Heart right ventricle (tissue), 16 donors: ENCODE data around the gene DNTTIP2. TPM values are rescaled to one million over a fixed set of nuclear protein-coding genes. Genes with fewer than 3 reads are reported as not detected.

ENCODE experiments used
- ATAC-seq, 8 donors: fragments of 200-7000 bp; cut with Tn5 transposase; one replicate each; pipeline ENCODE4 v1.9.1; 2020; ENCODE audit warnings: mild to moderate bottlenecking in 8 of 8, moderate library complexity in 8 of 8, moderate number of reproducible peaks in 1 of 8
- DNase-seq, 2 donors: peaks; one replicate each; pipeline ENCODE4 v3.0.0-alpha.2; 2020
- H3K27ac ChIP-seq, 10 donors: fragments of 200-600 bp; sonication (generic) in 2 of 10; one replicate each; pipeline versions ENCODE4 v1.5.0 to v1.8.0; 2020 to 2022; ENCODE audit warnings: mild to moderate bottlenecking in 3 of 10
- H3K27me3 ChIP-seq, 7 donors: fragments of 200-600 bp; one replicate each; pipeline ENCODE4 v1.8.0; 2021 to 2022; ENCODE audit warnings: mild to moderate bottlenecking in 2 of 7
- H3K36me3 ChIP-seq, 9 donors: fragments of 200-600 bp; sonication (generic) in 1 of 9; one replicate each; pipeline versions ENCODE4 v1.5.0 to v1.8.0; 2020 to 2022; ENCODE audit warnings: mild to moderate bottlenecking in 2 of 9
- H3K4me1 ChIP-seq, 9 donors: fragments of 200-600 bp; sonication (generic) in 1 of 9; one replicate each; pipeline versions ENCODE4 v1.5.0 to v1.8.0; 2020 to 2022; ENCODE audit warnings: mild to moderate bottlenecking in 4 of 9
- H3K4me3 ChIP-seq, 10 donors: fragments of 200-600 bp; sonication (generic) in 2 of 10; one replicate each; pipeline versions ENCODE4 v1.5.0 to v1.8.0; 2020 to 2022; ENCODE audit warnings: mild to moderate bottlenecking in 7 of 10, moderate library complexity in 2 of 10
- H3K9me3 ChIP-seq, 11 donors: fragments of 200-600 bp in 10 of 11; sonication (generic) in 2 of 11; one replicate each; pipeline versions ENCODE4 v1.5.0 to v1.8.0; 2013 to 2022; ENCODE audit warnings: mild to moderate bottlenecking in 2 of 11, control low read depth in 1 of 11, moderate library complexity in 1 of 11
- WGBS, 2 donors: extraction: QIAGEN DNeasy Blood & Tissue Kit; methylation state at CpG; one replicate each; pipeline ENCODE4 v1.1.7; 2013; ENCODE audit warnings: inconsistent platforms in 1 of 2; 5-methylcytosine and 5-hydroxymethylcytosine counted together
- intact Hi-C, 10 donors: fragments of 100-400 bp; cut with DNase I; formaldehyde crosslinking; loops; one replicate each; pipeline versions ENCODE4 v1.11.1 to v1.14.2; 2022
- polyA plus RNA-seq, 2 donors: library from polyadenylated mRNA; stranded (reverse); fragments of 200-250 nt; gene quantifications; one replicate each; pipeline ENCODE4 v1.2.3, GENCODE V29; 2013
- total RNA-seq, 10 donors: library from RNA; stranded (reverse); fragmentation: NEBNext Ultra II Directional in 3 of 10; extraction: Animal tissue kit (Norgen Biotek cat#: 25700) in 3 of 10; gene quantifications; one replicate each; pipeline versions ENCODE4 v1.2.1 to v1.2.4, GENCODE V29; 2021 to 2023
- TF ChIP-seq, protein P1 (sequence below), 9 donors: fragments of 200-600 bp; sonication (generic) in 2 of 9; IDR thresholded peaks; one replicate each; pipeline versions ENCODE4 v1.5.0 to v1.8.0; 2021 to 2022; ENCODE audit warnings: antibody characterized with exemption in 9 of 9, mild to moderate bottlenecking in 5 of 9, moderate library complexity in 1 of 9
- donor health status: Arrhythmogenic right ventricular cardiomyopathy.
- donor health status: ischemic (EF 13 %, LVEDD 7.1; RV severe dilation, severe dysfunction).
- donor health status: healthy with polysubstance abuse.
- donor health status: DM: no; HTN: yes; CAD: no.
- donor health status: DM: no; HTN: no; CAD: no.
- donor health status: ischemic (EF 25% LVEDD 6.9; RV normal size, moderate dysfunction).
- donor health status: ischemic (EF 25% LVEDD 5.7; RV mildly dilated, moderate dysfunction).
- donor health status: healthy.
- donor health status: DM: yes; HTN: yes; CAD: no.
- donor health status: Ischemic cardiomyopathy.
- donor health status: ischemic (EF 35%, LVEDD 5.7; RV mildly dilated, moderate dysfunction).
- donor health status: nonischemic (EF 11% LVEDD 7.7; RV severe dilation, severe dysfunction).
- donor health status: DM: yes; HTN: yes; CAD: no.
- donor health status: PGD.
- donor health status: ischemic (EF 29% LVEDD 5.4; RV normal size, mild dysfunction).
- donor health status: nonischemic (EF 23%, LVEDD 6.1; RV moderate dilation, normal function).

DNTTIP2 gene
- total and polyA plus RNA-seq, 12 donors = 33.9 to 64.7 (median 41.7) TPM

DNA sequence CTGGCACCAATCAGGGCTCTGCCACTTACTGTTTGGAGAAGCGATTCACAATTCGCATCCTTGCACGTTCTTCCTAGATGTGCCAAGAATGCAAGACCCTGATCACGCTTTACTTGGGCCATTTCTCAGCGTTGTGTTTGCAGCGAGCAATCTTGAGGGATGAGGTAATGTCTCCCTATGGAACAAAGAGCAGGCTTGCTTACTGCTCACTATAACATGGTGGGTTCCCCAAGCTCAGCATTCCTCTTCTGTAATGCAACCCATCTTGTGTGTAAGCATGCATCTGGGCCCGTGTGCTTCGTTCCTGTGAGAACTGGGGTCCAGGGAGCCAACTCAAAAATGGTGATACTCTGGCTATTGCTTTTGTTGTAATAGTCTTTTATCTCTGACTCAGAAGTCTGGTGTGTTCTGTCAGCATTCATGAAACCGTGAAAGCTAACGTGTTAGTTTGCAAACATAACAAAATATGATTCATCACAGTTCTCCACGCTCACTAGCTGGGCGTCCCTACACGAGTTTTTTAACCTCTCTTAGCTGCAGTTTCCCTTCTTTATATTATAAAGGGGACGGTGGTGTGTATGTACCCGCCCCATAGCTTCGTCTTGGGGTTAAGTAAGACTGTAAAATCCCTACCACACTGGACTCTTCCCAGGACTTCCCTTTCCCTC, 33.3 kb downstream of the DNTTIP2 start:
- peak in 5 of 8 donors; percentile 0 to 1 (median 0) for ATAC-seq
- no peaks in the 10 kb centered on the region for H3K27me3 ChIP-seq
- DNase-seq = peak in 1 of 2 donors; percentile 10
- H3K27ac ChIP-seq = peak overlapping the region; percentile 86 to 98 (median 96)
- intact Hi-C loops = loop anchor here (2.0 to 10.0 kb wide), 13 partner anchors 211 to 543 kb away; partner anchors contain the start of genes DR1 (in 2 of the 10) and FNBP1L (in 2 of the 10)
- peaks cover 0 to 5% (median 0%) of the 10 kb centered on the region in 9 donors for H3K36me3 ChIP-seq
- H3K4me1 ChIP-seq = peaks cover 4 to 36% (median 30%) of the 10 kb centered on the region in 9 donors
- peaks cover 0 to 7% (median 0%) of the 10 kb centered on the region in 11 donors for H3K9me3 ChIP-seq
- peak overlapping the region; percentile 69 to 93 (median 86) for H3K4me3 ChIP-seq
- 29 to 38% methylated on average over 16 of the region's 16 CpGs for WGBS, 2 donors
- TF ChIP-seq, protein P1, sequence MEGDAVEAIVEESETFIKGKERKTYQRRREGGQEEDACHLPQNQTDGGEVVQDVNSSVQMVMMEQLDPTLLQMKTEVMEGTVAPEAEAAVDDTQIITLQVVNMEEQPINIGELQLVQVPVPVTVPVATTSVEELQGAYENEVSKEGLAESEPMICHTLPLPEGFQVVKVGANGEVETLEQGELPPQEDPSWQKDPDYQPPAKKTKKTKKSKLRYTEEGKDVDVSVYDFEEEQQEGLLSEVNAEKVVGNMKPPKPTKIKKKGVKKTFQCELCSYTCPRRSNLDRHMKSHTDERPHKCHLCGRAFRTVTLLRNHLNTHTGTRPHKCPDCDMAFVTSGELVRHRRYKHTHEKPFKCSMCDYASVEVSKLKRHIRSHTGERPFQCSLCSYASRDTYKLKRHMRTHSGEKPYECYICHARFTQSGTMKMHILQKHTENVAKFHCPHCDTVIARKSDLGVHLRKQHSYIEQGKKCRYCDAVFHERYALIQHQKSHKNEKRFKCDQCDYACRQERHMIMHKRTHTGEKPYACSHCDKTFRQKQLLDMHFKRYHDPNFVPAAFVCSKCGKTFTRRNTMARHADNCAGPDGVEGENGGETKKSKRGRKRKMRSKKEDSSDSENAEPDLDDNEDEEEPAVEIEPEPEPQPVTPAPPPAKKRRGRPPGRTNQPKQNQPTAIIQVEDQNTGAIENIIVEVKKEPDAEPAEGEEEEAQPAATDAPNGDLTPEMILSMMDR (IDR thresholded peaks at IDR 0.05) = no peak

DNA sequence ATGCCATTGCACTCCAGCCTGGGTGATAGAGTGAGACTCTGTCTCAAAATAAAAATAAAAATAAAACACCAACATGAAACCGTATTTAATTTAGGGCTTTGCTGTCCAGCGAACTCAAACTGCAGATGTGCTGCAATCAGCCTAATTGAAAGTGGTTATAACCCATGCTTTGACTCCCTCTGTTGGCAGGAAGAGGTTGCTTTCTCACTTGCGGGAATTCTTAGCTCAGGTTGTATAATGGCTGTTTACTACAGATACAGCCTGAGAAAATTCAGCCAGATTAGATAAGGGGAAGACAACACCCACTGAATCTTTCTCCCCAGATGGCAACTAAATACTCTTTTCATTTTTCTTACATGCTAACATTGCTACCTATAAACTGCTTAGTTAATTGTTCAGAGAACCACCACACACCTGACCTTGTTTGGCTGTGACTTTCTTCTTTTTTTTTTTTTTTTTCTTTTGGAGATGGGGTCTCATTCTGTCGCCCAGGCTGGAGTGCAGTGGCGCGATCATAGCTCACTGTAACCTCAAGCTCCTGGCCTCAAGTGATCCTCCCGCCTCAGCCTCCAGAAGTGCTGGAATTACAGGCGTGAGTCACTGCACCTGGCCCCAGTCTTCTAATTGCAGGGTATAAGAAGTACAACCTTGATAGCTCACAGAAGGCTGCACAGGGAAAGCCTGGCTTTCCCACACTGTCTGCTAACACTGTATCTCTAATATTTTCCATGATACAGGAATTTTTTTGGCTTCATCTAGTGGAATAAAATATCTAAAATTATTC, 34.6 kb downstream of the DNTTIP2 start:
- DNase-seq (peak in 1 of 2 donors; percentile 62), ATAC-seq (peak in 1 of 8 donors; percentile 23)
- H3K27me3 ChIP-seq = no peaks in the 10 kb centered on the region
- H3K9me3 ChIP-seq = no peaks in the 10 kb centered on the region
- TF ChIP-seq, protein P1 (IDR thresholded peaks at IDR 0.05) = peak; percentile 61 to 87 (median 73)
- 50 to 51% methylated on average over 8 of the region's 8 CpGs for WGBS, 2 donors
- H3K4me1 ChIP-seq = peaks cover 4 to 40% (median 30%) of the 10 kb centered on the region in 9 donors
- no peak overlapping the region for H3K4me3 ChIP-seq
- intact Hi-C loops = loop anchor here (2.0 to 10.0 kb wide), 14 partner anchors 37 to 542 kb away; partner anchors contain the start of genes DR1 (in 2 of the 10) and FNBP1L (in 2 of the 10)
- H3K27ac ChIP-seq = peak overlapping the region in 5 of 10 donors; percentile 3 to 98 (median 45)
- H3K36me3 ChIP-seq = peaks cover 0 to 12% (median 0%) of the 10 kb centered on the region in 9 donors

DNA sequence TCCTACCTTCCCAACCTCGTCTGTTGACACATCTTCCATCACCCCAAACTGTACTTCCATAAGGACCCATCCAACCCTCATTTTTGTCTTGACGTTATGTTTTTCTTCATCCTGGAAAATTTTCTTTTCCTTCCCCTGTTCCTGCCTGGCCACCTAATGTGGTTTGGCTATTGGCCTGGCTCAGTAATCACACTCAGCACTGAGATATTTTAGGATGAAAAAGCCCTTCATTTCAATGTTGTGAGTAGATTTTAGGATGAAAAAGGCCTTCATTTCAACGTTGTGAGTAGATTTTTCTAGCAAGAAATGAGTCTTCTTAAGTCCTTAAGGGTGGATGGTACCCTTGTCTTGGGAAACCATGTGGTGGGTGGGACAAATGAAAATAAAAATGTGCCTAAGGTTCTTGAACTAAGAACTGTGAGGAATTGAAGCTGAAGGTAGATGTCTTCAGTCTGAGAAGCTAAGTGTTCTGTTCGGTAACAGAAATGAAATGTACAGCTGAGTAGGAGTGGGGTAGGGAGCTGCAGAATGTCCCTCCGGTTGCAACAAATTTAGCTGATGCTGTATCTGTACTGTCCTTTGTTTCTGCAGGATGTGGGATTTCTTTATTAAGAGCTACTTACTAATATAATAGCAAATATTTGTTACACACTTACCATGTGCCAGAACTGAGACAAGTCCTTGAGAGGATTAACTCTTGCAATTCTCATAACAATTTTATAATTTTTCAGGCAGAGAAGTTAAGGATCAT, 36.1 kb downstream of the DNTTIP2 start:
- ATAC-seq (no peak), DNase-seq (no peak)
- WGBS, 2 donors = 85 to 89% methylated on average over 5 of the region's 5 CpGs
- intact Hi-C loops = loop anchor here in 8 of 10 donors (5.0 to 10.0 kb wide), 8 partner anchors 36 to 538 kb away; no protein-coding TSS in a partner anchor
- Histone ChIP-seq H3K4me3 (no peak overlapping the region), H3K9me3 (no peaks in the 10 kb centered on the region), H3K27me3 (no peaks in the 10 kb centered on the region), H3K4me1 (peaks cover 4 to 39% (median 23%) of the 10 kb centered on the region in 9 donors), H3K27ac (no peak overlapping the region), H3K36me3 (peaks cover 0 to 12% (median 0%) of the 10 kb centered on the region in 9 donors)
- TF ChIP-seq, protein P1 (IDR thresholded peaks at IDR 0.05) = no peak
